ENCODE data around the gene HIVEP1. TPM values are rescaled to one million over a fixed set of nuclear protein-coding genes. Genes with fewer than 3 reads are reported as not detected.
A peak's percentile ranks its signal among the peaks of the same experiment; 100 is the strongest.

HIVEP1 gene
- total and polyA plus RNA-seq, 2 of the 13 experiments (the other 11 are each of a cell fraction or from before 2014, with no cell fraction given), result 7.4 to 9.9 TPM

DNA sequence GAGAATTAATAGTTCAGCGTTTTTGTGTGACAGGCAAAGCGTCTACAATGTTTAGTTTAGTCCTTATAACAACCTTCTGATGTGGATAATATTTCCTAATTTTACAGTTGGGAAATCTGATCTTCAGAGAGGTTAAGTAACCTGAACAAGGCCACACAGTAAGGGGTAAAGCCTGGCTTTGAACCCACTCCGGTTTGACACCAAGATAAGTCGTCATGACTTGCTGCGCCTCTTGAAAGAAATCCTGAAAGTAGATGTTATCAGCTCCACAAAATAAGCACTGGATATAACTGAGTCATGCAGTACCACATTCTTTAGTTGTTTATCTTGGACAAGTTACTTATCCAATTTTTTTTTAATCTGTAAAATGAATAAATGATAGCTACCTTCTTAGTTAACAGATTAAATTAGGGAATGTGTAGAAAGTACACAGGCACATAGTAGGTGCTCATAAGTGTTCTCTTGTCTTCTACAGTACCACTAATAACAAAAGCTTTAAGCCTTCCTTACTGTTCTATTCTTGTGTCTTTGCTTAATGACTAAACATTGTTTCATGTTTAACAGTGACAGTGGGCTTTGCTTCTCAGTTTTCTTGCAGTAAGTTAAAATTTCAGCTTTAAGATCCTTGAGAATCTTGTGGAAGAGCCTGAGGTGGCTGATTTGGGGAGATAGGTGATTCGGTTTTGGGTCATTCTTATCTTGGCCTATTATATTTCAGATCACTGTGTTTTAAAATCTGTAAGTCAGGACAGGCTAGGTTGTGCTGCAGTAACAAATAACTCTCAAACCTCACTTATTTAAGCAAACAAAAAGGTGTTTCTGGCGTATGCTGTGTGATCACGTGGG, 2.1 kb downstream of the HIVEP1 start (continued):
- TF ChIP-seq, protein P1, sequence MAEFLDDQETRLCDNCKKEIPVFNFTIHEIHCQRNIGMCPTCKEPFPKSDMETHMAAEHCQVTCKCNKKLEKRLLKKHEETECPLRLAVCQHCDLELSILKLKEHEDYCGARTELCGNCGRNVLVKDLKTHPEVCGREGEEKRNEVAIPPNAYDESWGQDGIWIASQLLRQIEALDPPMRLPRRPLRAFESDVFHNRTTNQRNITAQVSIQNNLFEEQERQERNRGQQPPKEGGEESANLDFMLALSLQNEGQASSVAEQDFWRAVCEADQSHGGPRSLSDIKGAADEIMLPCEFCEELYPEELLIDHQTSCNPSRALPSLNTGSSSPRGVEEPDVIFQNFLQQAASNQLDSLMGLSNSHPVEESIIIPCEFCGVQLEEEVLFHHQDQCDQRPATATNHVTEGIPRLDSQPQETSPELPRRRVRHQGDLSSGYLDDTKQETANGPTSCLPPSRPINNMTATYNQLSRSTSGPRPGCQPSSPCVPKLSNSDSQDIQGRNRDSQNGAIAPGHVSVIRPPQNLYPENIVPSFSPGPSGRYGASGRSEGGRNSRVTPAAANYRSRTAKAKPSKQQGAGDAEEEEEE (CRISPR knock-in tag; IDR thresholded peaks at IDR 0.05; ENCODE audit: borderline replicate concordance), result no peak
- TF ChIP-seq ZNF605 (CRISPR knock-in tag; IDR thresholded peaks at IDR 0.05) (no peak), ZNF12 (CRISPR knock-in tag; IDR thresholded peaks at IDR 0.05) (peak; percentile 100), TOE1 (CRISPR knock-in tag; IDR thresholded peaks at IDR 0.05) (no peak), SOX5 (CRISPR knock-in tag; IDR thresholded peaks at IDR 0.05; ENCODE audit: borderline replicate concordance) (no peak), ZBTB7A (CRISPR knock-in tag; IDR thresholded peaks at IDR 0.05) (no peak), ZNF543 (CRISPR knock-in tag; IDR thresholded peaks at IDR 0.05) (no peak), RBFOX2 (IDR thresholded peaks at IDR 0.05; ENCODE audit: low read depth, low read length) (no peak), ZNF383 (CRISPR knock-in tag; IDR thresholded peaks at IDR 0.05; ENCODE audit: borderline replicate concordance) (no peak), KDM1A (CRISPR knock-in tag; IDR thresholded peaks at IDR 0.05) (0 out of 2 replicates have a peak, but pooled peaks have one; percentile 23), ZMYM3 (CRISPR knock-in tag; IDR thresholded peaks at IDR 0.05) (peak; percentile 58; the same call in 1 of the 2 replicates), GPN1 (CRISPR knock-in tag; IDR thresholded peaks at IDR 0.05; ENCODE audit: borderline replicate concordance) (no peak), ZBTB20 (CRISPR knock-in tag; IDR thresholded peaks at IDR 0.05; ENCODE audit: borderline replicate concordance, low read depth) (no peak), ZNF496 (CRISPR knock-in tag; IDR thresholded peaks at IDR 0.05; ENCODE audit: insufficient replicate concordance) (no peak)
- TF ChIP-seq, protein P2, sequence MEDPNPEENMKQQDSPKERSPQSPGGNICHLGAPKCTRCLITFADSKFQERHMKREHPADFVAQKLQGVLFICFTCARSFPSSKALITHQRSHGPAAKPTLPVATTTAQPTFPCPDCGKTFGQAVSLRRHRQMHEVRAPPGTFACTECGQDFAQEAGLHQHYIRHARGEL (CRISPR knock-in tag; IDR thresholded peaks at IDR 0.05), result no peak

All from HepG2 (cell line).